NCI-H1092 (cell line): Measurements from ENCODE around the gene GNG7.
"Not testable (repeated sequence)": the region's sequence is repeated elsewhere in the genome, so short reads cannot be mapped to it uniquely, and the experiment has no call there.

Experiments
- DNase-seq: peaks from one replicate; lab custom pipeline; 2025; lab: John Stamatoyannopoulos, UW

The GNG7 gene

DNA sequence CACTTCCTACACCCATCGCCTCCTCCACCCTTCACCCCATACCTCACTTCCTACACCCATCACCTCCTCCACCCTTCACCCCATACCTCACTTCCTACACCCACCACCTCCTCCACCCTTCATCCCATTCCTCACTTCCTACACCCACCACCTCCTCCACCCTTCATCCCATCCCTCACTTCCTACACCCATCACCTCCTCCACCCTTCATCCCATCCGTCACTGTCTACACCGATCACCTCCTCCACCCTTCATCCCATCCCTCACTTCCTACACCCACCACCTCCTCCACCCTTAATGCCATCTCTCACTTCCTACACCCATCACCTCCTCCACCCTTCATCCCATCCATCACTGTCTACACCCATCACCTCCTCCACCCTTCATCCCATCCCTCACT is 10.7 kb upstream of the GNG7 start:
- DNase-seq = not testable (repeated sequence)

DNA sequence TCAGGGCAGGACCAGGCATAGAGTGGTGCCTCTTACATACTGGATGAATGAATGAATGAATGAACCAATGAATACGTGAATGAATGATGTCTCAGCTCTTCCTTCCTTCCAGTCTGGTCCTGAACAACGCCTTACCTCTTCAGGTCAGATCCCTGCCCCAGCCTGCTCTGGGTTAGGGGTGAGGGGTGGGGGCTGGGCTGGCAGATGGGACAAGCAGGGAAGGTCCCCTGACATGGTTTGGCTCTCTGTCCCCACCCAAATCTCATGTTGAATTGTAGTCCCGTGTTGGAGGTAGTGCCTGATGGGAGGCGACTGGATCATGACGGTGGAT is 9.3 kb upstream of the GNG7 start:
- no peak for DNase-seq

DNA sequence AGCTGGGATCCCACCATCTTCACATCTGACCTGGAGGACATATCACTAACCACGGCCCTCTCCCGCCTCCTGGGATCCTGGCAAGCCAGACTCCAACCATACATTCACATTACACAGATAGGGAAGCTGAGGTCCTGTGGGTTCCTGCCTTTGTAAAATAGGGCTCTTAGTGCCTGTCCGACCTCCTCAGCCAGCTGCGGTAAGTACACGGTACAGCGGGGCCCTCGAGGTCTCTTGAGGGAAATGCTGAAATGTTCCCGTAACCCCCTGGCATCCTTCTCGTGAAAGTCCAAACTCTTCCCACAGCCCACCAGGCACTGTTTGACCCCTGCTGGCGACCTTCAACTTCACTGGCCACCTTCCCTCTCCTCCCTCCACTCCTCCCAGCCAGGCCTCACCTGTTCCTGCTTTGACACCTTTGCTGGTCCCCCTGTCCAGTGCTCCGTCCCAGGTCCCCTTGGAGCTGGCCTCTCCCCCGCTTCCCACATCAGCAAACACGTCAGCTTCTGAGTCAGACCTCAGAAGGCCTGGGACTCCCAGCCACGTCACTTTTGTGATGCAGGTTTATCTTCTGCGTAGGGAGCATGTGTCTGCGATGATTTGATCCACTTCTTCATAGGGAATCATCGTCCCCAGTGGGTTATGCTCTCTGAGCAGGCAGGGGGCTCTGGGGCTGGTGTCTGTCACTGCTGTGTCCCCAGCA is 8.8 kb upstream of the GNG7 start:
- no peak for DNase-seq

DNA sequence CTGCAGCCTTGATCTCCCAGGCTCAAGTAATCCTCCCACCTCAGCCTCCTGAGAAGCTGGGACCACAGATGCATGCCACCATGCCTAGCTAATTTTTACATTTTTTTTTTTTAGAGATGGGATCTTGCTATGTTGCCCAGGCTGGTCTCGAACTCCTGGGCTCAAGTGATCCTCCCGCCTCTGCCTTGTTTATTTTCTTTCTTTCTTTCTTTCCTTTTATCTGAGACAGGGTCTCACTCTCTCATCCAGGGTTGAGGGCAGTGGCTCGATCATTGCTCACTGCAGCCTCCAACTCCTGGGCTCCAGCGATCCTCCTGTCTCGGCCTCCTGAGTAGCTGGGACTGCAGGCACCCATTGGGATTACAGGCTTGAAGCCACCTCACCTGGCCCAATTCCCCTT is 3.8 kb upstream of the GNG7 start:
- no peak for DNase-seq

DNA sequence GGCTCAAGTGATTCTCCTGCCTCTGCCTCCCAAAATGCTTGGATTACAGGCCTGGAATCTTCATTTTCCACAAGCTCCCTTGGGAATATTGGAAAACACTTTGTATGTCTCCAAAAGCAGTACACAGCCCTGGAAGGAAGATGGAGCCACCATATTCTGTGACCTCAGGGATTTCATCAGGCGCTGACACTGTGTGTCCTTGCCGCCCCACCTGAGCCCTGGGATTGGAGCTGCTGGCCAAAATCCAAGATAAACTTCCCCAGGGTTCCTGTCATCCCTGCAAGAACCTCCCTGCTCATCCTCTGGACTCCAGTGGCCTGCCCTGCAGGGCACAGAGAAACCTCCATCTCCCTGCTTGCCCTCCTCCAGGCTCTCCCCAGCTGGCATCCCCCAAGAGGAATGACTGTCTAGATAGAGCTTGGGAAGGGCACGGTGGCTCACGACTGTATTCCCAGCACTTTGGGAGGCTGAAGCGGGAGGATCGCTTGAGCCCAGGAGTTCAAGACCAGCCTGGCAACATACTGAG is 1.3 kb upstream of the GNG7 start:
- DNase-seq = no peak

DNA sequence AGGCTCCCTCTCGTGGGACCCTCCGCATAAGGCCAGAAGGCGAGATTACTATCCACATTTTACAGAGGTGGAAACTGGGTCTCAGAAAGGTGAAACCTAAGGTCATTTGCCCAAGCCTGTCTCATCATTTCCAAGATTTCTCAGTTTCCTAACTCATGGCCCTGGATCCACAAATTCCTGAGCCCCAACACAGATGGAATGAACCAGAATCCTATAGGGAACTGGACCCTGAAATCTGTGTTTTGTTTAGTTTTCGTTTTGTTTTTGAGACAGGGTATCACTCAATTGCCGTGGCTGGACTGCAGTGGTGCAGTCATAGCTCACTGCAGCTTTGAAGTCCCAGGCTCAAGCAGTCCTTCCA is 563 bp upstream of the GNG7 start:
- no peak for DNase-seq

DNA sequence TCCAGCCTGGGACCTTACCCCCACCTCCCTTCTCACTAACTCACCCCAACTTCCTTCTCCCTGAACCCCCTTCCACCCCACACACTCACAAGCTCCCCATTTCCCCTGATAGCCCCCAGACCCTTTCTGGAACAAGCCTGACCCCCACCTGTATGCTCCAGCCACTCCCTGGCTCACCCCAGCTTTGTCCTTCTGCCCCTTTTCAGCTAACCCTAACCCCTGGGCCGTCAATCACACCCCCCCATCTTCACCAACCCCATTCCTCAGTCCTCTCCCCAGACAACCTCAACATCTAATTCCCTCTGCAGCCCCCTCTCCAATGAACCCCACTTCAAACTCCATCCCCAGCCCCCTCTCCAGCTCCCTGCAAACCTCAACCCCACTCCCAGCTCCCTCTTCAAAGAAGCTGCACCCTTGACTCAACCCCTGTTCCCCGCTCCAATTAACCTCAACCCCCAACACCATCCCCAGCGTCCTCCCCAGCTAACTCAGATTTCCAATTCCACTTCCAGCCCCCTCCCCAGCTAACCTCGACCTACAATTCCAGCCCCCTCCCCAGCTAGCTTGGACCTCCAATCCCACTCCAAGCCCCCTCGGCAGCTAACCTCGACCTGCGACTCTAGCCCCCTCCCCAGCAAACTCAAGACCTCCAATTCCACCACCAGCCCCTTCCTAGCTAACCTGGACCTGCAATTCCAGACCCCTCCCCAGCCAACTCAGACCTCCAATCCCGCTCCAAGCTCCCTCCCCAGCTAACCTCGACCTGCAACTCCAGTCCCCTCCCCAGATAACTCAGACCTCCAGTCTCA is 929 bp downstream of the GNG7 start:
- no peak for DNase-seq

DNA sequence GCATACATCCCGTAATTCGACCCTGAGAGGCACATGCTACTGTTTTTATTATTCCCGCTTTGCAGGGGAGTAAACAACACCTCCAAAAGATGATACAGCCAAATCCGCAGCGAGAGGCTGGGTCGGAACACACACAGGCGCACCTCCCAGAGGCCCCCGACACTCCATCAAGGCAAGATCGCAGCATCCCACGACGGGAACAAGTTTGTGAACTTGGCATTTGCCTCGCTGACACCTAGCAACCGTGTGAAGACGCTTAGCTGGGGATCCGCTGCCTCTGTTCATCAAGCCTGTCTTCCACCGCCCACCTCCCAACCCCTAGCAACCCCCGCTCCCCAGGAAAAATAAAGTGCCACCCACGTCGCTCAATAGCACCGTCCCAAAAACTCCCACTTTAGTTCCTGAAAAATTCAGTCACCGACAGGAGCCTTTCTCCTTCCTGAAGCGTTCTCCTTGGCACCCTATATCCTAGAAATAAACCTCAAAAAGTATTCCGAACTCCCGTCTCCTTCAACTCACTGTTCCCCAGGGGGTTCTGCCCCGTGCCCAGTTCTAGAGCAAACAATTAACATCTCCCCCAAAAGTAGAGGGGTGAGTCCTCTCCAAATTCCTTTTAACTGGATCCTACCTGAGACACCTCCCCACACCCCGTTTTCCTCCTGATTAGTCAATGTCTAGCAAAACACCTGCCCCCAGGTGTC is 1.7 kb downstream of the GNG7 start:
- no peak for DNase-seq

DNA sequence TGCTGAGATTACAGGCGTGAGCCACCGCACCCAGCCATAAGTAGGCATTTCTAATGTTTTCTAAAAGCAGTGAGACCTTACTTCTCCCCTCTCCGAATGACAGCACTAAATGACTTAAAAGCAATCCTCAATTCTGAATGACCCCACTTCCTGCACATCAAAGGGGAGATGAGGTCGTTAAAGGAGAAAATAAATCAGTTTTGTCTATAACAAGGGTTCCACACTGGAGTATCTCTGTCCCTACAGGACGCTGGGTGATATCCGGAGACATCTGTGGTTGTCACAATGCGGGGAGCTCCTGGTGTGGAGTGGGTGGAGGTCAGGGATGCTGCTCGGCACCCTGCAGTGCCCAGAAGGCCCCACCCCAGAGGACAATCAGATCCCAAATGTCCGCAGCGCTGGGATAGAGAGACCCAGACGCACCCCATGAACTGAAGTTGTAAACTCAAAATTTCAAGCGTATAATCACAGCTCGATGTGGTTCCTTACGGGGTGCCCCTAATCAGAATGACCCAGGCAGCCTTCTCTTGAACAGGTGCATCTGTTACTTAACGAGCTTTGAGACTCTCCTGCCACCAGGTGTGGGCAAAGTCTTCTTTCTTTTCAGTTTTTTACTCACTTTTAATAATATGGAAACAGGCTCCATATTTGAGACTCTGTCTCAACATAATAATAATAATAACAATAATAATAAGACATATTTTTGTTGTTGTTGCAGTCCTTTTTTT is 2.9 kb downstream of the GNG7 start:
- DNase-seq = no peak

DNA sequence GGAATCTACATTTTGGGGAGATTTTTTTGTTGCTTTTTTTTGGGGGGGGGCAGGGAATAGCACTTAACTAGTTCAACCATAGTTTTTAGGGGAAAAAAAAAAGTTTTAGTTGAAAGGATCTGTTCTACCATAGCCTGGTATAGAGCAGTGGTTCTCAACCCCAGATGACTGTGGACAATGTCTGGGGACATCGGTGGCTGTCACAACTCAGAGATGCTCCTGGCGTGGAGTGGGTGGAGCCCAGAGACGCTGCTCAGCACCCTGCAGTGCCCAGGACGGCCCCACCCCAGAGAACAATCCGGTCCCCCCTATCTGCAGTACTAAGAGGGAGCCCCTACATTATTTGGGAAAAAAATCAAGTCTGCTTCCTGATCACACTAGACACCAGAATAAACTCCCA is 8.3 kb downstream of the GNG7 start:
- DNase-seq = no peak

DNA sequence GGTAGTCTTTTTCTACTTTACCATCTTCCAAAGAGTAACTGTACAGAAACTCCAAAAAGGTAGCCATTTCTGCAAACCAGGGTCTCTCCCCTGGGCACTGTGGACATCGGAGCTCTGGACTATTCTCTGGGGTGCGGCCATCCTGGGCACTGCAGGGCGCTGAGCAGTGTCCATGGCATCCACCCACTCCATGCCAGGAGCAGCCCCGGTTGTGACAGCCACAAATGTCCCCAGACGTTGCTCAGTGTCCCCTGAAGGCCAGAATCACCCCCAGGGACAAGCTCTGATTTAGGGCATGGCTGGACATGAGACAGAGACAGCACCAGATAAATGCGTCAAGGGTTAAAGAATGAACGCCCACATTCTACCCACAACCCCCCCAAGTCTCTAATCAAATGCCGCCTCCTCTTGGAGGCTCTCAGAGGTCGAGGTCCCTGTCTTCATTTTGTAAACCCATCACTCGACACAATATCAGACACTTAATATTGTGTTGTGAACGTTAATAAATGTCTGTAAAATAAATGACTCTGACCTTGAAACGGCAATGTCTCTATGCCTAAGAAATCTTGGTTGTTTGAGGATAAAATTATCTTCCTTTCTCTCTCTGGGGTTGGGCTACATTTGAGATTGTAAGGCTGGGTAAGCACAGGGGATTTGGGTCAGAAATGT is 8.9 kb downstream of the GNG7 start:
- no peak for DNase-seq

DNA sequence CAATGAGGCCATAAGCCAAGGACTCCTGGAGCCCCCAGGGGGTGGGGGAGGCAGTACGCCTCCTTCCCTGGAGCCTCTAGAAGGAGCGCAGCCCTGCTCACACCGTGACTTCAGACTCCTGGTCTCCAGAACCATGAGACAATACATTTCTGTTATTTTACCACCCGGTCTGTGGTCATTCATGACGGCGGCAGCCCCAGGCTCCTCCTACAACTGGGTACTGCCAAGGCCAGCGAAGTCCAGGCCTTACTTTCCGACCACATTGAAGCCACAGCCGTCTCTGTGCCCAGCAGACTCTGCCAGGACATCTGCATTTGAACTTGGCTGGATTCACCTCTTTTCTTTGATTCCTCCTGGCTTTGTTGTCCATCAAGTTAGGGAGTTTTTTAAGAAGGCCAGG is 10.5 kb downstream of the GNG7 start:
- no peak for DNase-seq

DNA sequence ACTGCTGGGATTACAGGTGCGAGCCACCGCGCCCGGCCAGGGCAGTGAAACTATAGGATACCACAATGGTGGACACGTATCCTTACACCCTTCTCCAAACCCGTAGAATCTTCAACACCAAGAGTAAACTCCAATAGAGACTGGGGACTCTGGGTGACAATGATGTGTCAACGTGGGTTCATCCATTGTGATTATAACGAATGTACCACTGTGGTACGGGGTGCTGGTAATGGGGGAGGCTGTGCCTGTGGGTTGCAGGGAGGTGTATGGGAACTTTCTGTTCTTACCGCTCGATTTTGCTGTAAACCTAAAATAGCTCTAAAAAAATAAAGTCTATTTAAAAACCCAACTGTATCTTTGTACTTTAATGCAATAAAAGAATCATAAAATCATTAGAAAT is 11.6 kb downstream of the GNG7 start:
- no peak for DNase-seq

DNA sequence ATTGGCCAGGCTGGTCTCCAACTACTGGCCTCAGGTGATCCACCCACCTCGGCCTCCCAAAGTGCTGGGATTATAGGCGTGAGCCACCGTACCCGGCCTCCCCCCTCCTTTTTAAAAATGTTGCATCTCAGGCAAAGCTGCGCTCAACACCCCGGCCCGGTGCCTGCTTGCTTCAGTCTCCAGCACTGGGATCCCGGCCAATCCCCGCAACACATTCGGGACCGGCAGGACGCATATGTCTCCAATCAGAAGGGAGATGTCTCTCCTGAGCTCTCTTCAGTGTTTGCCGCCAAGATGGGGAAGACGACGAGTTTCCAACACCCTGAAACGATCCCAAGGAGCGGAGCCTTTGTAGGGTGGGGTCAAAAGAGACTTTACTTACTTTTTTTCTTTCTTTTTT is 16.1 kb downstream of the GNG7 start:
- DNase-seq = no peak

DNA sequence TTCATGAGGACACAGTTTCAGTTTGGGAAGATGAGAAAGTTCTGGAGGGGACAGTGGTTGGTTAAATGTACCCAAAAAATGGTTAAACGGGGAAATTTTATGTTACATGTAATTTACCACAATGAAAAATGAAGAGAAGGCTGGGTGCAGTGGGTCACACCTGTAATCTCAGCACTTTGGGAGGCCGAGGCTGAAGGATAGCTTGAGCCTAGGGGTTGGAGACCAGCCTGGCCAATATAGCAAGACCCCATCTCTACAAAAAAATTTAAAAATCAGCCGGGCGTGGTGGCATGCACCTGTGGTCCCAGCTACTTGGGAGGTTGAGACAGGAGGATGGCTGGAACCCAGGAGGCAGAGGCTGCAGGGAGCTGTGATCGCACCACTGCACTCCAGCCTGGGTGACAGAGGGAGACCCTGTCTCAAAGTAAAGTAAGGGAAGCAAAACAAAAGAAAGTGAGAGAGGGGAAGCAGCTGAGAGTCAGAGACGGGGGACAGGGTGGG is 17.2 kb downstream of the GNG7 start:
- no peak for DNase-seq

DNA sequence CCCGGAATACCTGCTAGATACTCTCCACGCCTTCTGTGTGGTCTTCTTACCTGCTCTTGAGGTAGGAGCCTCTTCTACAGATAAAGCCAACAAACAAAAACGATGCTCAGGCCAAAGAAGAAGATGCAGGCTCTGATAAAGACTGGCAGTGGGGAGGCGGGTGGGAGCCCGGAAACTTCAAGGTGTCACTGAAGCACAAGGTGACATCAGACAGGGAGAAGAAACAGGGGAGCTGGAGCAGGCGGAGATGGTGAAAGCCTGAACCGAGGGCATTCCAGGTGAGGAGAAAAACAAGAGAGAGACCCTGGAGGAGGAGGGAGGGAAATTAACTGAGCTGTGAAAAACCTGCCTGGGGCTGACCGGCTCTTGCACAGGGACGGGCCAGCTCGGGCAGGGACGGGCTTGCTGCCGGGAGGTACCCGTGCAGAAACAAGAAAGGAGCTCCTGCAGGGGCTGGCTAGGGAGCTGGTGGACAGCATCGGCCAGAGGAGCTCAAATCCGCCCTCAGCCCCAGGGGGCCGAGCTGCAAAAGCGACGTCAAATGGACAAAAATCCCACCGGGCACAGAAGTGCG is 19.0 kb downstream of the GNG7 start:
- no peak for DNase-seq

DNA sequence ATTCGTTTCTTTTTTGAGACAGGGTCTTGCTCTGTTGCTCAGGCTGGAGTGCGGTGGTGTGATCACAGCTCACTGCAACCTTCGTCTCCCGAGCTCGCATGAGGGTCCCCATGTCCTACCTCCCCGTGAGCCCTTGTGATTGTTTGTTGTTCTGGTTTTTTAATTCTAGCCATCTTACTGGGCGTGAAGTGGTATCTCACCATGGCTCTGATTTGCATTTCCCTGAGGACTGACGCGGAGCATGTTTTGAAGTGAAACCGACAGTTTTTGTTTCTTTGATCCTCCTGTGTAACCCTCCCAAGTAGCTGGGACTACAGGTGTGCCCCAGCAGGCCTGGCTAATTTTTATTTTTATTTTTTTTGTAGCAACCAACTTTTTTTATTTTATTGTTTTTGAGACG is 21.7 kb downstream of the GNG7 start:
- no peak for DNase-seq

DNA sequence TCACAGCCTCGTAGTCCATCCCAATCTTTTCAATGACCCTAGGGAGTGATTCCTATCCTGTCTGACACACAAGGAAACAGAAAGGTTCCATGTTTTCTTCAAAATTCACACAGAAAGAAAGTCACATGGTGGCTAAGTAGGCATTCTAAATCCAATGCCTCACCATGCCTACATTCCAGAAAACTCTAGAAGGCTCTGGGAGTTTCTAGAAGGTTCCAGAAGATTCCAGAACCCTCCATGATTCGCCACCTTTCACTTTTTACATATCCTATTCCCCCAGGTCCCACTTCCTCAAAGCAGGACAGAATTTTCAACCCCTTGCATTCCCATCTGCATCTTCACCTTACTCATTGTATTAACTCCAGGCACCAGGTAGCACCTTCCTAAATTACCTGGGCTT is 23.1 kb downstream of the GNG7 start:
- DNase-seq = no peak

DNA sequence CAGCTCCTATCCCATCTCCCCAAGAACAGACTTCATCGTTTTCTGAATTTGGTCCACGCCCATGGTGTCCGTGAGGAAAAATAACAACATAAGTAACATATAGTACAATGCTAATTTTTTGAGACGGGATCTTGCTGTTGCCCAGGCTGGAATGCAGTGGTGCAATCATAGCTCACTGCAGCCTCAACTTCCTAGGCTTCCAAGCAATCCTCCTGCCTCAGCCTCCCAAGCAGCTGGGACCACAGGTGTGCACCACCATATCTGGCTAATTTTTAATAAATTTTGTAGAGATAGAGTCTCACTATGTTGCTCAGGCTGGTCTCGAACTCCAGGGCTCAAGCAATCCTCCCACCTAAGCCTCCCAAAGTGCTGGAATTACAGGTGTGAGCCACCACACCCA is 23.5 kb downstream of the GNG7 start:
- not testable (repeated sequence) for DNase-seq

DNA sequence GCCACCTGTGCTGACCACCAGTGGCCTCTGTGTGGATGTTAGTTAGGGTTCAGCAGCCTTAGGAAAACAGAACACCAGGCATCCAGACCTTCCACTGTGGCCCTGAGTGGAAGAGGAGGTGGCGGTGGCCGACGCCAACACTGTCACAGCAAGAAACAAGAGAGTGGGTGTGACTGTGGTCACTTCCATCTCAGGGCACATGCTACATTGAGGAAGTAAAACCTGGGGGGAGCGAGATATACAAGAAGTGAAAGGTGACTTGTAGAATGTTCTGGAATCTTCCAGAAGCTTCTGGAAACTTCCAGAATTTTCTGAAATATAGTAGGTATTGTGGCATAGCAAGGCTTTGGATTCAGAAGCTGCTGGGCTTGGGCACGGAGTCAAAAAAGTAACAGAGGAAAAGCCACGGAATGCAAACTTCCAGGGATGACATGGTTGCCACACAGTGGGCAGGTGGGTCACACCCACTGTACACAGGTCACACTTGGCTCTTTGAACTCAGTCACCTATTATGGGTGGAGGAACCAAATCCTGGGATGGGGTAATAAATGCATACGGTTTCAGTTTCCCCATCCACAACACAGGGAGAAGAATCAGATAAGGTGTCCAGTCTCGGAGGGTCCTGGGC is 24.3 kb downstream of the GNG7 start:
- no peak for DNase-seq

DNA sequence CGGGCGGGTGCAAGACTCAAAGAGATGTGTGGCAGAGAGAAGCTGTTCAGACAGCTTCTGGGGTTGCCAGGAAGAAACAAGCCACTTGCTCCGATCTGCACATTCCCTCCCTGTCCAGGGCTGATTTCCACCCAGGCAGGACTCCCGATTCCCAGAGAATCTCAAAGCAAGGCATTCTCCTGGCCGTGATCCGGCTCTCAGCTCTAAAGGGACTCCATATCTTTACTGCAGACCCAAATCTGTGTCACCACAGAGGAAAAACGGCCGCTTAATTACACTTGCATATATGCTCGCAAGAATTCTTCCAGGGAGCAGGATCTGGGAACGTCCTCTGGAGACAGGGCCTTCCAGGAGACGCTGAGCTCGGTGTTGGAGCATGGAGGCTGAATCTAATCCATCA is 25.7 kb downstream of the GNG7 start:
- no peak for DNase-seq
